Measurements from ENCODE around the gene CGNL1.

Gene CGNL1

DNA sequence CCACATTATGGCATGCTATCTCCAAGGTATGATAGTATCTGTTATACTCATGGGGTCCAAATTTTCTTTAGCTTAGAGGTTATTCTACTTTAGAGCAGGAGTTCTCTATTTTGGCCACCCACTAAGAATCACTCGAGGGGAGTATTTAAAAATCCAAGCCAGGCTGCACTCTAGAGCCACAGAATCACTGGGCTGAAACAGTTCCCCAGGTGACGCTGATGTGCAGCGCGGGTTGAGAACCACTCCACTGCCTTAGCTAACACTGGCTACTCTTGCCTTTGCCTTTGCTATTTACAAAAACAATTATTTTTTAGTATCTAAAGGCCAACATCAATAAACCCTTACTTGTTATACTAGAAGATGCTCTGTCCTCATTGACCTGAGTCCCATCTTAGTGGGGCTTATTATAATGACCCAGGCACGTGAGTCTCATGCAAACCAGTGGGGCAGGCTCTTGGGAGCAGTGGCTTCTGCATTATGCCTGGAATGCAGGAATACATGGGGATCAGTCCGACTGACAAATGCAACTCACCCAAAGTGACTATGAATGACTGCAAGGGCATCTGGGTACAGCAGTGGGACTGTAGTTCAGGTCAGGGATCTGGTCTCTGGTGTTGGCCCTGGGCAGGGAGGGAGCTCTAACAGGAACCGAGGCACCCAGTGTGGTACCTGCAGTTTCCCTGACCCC, 21.7 kb upstream of the CGNL1 start:
- no peak for DNase-seq (ENCODE audit: low spot score)

DNA sequence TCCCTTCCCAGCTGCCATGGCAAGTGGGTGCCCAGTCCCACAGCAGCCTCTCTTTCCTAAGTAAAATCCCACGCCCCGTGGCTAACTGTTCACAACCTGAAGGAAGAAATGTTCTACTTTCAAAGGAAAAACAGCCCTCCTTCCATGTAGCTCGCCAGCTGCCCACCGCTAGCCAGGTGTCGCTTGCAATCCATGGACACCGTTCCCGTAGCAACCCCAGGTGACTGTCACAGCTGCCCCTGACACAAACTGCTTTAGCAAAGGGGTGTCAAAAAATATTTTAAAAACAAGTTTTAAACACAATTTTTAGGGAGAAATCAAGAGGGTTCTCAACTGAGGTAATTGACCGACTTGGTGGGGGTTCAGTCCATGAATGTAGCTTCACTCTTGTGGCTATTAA, 21.0 kb upstream of the CGNL1 start:
- DNase-seq (ENCODE audit: low spot score): no peak

DNA sequence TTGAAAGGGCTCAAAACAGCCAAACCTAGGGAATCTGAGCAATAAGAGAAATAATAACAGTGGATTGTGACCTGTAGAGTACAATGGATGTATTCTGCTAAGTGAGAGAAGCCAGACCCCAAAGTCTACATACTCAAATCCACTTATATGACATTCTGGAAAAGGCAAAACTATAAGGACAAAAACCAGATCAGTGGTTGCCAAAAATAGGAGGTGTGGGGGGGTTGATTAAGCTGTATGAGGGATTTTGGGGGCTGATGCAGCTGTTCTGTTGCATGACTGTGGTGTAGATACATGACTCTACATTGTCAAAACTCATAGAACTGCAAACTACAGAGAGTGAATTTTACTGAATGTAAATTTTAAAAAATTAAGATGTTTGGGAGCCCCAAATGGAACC, 20.1 kb upstream of the CGNL1 start:
- no peak for DNase-seq (ENCODE audit: low spot score)

DNA sequence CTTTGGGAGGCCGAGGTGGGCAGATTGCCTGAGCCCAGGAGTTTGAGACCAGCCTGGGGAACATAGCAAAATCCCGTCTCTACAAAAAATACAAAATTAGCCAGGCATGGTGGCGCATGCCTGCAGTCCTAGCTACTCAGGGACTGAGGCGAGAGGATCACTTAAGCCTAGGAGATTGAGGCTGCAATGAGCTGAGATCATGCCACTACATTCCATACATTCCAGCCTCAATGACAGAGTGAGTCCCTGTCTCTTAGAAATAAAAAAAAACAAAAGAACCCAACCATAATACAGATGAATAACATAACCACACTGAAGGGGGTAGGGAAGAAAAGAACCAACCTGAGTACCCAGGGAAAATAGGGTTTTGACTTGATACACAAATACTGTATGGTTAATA, 19.7 kb upstream of the CGNL1 start:
- no peak for DNase-seq (ENCODE audit: low spot score)

DNA sequence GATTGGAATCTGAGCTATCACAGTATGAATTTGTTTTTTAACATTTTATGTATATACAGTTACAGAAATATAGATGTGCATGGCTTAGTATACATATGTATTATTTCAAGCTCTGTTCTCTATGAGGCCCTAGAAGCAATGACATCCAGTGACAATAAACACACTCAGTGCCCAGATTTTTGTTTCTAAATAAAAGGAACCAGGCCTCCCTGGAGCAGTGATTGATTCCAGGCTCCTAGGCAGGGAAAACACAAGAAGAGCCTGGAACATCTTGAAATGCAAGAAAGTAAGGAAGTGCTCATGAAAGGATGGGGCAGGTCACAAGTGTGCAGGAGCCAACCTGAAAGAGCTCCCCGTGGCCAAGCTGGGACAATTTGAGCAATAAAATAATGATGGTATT, 18.5 kb upstream of the CGNL1 start:
- DNase-seq (ENCODE audit: low spot score): no peak

DNA sequence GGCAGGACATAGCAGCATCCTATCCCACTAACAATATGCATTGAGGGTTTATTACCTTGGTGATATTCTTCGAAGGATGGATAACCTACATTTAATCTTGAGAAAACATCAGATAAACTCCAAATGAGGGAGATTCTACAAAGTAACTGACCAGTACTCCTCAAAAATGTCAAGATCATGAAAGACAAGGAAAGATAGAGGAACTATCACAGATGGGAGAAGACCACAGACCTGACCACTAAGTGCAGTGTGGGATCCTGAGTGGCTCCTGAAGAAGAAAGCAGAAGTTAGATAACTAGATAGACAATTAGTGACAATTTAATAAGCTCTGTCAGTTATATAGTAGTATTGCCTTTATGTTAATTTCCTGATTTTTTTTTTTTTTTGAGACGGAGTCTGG, 17.7 kb upstream of the CGNL1 start:
- DNase-seq (ENCODE audit: low spot score): no peak

DNA sequence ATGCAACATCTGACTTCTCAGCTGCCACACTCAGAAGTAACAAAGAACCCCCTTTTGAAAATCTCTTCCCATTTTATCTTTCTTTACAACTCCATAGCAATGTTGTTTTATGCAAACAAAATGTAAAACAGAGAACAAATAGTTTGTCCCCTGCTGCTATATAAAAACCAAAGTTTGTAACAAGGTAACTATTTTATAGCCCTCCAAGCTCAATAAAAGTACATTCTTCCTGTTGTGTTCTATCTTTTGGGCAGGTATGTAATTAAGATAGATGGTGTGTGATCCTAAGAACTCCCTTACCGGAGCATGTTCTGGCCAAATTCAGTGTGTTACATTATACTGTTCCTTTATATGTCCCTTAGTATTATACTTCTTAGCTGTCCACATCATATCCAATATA, 12.6 kb upstream of the CGNL1 start:
- no peak for DNase-seq (ENCODE audit: low spot score)

DNA sequence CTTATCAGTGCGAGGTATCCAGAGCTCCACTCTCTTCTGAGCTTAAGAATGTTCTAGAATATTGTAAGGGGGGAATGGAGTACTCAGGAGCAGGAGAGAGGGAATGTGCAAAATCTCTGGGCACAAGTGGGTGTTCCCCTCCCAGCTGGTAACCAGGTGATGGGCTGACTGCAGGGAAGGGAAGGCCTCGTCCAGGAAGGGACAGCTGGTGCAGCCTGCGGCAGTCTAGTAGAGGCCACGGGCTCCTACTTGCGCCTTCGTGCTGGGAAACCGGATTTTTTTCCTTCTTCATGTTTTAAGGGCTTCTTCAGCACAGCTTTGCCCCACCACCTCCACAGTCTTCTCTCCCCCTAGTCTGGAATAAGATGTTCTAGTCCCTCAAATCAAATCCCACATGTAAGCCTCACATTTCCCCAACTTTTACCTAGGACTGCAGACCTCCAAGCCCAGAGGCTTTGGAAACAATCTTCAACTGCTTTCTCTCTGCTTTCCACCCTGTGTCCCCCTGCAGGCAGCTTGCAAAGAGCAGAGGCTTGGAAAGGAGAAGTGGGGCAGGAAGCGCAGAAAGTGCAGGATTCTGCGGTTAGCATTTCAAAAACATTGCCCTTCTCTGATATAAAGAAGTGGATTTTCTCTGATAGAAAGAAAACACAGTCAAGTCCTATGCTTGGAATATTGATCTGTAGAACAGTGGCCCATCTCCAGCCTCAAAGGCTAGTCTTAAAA, 11.9 kb upstream of the CGNL1 start:
- DNase-seq (ENCODE audit: low spot score): no peak

DNA sequence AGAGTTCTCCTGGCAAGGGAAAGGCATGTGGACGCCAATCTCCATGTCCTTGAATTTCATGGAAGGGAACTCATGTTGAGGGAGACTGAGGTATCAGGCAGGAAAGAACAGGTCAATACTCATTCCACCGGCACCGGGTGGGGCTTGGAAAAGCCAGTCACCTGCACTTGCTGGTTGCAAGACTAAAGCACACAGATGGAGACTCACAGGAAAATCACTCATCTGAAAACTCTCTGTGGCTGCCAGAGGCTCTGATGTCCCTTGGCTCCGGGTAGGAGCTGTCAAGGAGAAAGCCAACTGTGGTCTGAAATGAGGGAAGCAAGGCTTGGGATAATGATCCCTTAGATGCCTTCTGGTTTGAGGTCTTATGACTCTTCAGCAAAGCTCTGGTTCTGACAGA, 8.7 kb upstream of the CGNL1 start:
- DNase-seq (ENCODE audit: low spot score): no peak

DNA sequence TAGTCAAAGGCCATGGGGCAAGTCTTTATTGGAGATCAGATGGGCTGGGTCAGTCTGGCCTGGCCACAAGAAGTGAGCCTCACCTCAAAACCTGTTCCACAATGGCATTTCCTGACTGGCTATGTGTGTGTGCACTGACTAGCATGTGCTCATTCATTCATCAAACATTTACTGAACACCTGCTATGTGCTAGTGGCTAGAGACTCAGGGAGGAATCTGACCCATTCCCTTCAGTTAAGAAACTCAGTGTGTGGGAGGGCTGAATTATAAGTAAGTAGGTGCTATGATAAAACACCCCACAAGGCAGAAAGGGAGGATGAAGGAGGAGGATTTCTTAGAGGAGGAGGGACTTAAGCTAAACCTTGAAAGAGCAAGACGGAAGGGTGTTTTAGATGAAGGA, 5.4 kb upstream of the CGNL1 start:
- no peak for DNase-seq (ENCODE audit: low spot score)

DNA sequence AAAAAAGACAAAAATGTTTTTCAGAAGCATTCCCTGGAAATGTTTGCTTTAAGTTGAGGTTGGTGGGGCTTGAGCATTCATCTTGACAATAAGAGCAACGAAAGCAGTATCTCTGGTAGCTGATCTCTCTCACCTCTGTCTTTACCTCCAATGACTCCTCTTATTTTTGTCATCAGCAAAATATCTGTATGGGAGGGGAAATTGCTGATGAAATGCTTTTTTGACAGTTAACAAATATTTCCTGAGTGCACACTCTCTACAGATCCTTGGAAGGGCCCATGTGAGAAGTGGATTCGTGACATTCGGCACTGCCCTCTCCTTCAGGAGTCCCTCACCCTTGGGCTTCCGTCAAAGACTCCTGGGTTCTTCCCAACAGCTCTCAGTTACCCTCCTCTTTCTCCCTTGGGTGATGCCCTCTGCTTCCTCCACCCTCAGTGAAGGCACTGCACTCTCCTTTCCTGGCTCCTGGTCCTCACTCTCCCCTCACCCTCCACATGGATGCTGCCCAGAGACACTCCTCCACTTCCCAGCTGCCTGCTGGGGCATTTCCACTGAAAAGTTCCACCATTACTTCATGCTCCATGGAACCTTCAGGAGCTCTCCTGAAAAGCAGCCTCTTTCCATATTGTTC, 2.9 kb upstream of the CGNL1 start:
- no peak for DNase-seq (ENCODE audit: low spot score)

DNA sequence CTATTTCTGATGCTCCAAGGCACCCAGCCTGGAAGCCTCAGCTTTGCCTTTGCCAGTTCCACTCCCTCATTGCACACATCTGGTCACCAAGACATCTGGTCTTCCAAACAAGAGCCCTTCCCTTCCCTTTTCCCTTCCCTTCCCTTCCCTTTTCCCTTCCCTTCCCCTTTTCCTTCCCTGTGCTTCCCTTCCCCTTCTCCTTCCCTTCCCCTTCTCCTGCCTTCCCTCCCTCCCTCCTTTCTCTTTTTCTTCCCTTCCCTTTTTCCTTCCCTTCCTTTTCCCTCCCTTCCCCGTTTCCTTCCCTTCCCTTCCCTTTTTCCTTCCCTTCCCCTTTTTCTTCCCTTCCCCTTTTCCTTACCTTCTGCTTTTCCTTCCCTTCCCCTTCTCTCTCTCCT, 2.4 kb upstream of the CGNL1 start:
- no peak for DNase-seq (ENCODE audit: low spot score)

DNA sequence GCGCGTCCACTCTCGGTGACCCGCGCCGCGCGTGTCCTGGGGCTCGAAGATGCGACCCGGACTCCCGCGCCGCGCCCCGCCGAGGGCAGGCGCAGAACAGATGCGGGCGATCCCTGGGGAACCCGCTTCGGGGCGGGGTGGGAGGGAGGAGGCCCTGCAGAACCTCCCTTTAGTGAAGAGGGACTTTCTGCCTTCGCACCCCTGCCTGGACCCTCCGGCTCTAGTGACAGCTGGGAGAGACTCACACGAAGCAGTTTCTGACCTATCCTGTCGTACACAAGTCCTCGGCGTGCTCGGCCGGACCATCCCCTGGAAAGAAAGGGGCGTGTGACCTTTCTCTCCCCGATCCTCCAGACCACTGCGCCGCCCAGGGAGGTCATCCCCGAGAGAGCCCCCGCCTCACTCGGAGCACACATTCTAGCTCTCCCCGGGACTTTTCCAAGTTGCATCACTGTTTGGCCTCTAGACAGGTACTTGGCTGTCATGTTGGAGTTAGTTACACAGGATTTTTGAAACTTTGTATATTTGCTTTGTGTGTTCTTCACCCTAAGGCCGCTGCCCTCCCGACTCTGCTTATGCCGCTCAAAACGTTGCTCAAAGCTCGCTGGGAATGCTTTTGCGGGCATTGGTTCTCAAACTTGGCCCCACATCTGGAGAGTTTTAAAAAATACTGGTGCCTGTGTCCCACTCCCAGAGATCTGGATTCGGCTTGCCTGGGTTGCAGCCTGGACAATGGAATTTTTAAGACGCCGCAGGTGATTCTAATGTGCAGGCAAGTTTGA, 582 bp downstream of the CGNL1 start:
- no peak for DNase-seq (ENCODE audit: low spot score)

DNA sequence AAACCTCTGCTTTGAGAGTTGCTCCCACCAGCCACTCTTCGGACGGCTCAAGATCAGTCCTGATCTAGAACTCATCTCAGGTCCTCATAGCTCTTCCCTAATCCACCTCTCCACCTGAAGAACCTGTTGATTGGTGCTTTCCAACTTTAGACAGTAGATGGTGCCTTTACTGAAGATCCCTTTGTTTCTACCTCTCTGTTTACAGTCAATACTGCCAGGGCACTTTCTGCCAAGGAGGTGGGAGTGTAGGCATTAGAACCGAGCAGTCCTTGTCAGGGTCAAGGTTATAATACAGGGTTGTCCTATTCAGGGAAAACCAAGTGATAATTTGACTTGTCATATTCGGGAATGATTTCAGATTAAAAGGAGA, 1.2 kb downstream of the CGNL1 start:
- DNase-seq (ENCODE audit: low spot score): no peak

DNA sequence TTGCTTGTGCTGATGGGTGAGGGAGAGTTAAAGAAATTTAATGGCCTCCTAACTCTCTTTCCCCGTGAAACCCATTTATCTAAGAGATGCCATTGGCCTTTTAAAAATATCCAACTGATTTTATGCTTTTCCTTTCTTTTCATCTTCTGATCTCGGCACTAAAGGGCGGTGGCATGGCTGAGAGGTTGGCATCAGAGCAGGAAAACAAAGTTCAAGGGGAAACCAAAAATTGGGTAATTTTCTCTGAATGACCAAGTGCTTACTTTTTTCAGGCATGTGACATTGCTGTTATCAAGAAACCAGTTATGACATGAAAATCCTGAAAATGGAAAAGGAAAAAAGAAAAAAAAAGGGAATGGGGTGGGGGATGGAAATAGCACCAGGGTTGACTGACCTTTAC, 3.2 kb downstream of the CGNL1 start:
- DNase-seq (ENCODE audit: low spot score): no peak

DNA sequence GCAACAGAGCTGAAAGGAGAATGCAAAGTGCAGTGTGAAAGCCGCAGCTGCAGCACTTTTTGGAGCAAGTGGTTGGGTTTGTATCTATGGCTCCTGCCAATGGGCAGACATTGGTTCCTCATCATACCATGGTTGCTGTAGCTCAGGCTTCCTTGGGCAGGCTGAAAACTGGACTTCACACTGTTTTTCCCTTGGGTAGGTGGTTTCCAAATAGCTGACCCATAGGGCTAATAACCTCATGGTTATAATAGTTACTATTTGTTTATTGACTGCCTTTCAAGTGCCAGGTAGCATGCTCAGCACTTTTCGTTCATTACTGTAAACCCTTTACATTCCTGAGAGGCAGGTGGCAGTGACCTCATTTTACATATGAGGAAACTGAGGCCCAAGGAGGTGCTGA, 4.5 kb downstream of the CGNL1 start:
- no peak for DNase-seq (ENCODE audit: low spot score)

DNA sequence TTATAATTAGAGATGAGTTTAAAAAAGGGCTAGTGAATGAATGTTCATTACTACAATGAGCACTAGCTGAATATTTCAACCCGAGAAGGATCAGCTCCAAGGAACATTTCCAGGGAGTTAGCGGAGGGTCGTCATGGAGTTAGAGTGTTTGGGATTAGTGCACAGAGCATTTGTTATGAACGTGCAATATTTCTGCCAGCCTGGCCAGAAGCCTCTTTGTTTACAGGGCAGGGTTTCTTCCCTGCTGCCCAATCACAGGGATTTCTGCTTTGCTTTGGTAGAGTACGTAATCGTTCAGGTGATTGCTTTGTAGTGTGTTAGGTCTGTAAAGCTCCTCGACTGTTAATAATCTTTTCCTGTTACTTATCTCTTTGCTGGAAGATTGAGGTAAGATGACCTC, 5.9 kb downstream of the CGNL1 start:
- DNase-seq (ENCODE audit: low spot score): no peak

DNA sequence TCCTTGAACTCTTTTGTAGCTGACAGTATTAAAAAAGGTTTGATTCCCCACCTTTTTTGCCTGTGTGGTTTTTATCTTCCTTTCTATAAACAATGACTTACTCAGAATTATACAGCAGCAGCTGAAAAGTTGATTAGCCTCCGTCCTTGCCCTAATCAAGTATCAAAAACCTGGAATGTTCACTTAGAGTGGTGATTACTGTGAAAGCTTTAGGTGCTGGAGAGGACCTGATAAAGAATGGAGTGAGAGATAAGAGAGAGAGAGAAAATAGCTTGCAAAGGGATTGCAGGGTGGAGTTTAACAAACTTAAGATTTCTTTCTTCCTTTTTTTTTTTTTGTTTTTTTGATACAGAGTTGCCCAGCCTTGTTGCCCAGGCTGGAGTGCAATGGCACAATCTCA, 6.7 kb downstream of the CGNL1 start:
- DNase-seq (ENCODE audit: low spot score): no peak

DNA sequence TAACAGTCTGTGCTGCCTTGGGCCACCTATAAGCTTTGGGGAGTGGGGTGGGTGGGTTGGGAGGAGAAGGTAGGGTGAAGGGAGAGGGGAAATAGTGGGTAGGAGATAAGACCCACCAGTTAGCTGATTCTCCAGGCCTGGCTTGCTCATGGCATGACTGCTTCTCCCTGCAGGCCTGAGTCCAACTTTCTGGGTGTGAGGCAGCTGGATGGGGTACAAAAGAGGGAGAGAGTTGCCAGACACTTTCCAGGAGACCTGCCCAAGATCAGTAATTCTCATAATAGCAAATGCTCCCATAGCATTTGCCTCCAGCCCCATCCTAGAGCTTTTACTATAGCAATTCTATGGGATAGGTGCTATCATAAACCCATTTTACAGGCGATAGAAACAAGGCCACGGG, 7.7 kb downstream of the CGNL1 start:
- DNase-seq (ENCODE audit: low spot score): no peak

DNA sequence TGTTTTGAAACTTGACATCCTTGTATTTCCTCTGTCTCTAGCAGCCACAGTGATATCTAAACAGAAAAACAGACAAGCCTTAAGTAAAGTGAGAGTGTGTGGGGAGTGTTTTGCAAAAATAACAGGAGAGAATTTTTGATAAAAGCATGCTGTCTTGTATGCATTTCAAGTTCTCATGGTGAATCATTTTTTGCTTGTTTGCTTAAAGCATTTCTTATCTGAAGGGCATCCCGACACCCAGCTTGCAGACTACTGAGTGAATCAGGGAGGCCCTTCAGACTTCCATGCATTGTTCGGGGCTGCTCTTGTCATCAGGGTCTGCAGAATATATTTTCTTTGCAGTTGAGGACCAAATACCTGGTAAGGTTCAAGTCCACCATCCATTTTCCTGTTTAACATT, 8.5 kb downstream of the CGNL1 start:
- DNase-seq (ENCODE audit: low spot score): no peak

DNA sequence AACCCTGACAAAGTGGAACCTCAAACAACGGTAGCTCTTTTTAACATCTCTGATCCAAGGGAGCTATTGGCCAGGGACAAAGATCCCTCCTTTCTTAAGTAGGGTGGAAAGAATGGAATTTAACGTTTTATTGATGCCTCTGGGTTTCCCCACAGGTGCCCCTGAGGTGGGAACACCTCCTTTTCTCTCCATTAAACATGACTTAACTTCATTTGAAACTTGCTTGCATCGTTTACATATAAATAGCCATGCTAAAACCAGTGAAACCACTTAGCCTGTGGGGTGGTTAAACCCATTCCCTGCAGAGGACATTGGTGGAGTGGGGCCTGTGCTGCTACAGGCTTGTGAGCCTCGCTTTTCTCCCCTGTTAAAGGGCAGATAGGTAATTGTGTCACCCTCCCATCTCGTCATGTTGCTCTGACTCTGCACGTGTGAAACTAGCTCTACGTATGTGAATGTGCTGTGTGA, 9.7 kb downstream of the CGNL1 start:
- DNase-seq (ENCODE audit: low spot score): no peak

DNA sequence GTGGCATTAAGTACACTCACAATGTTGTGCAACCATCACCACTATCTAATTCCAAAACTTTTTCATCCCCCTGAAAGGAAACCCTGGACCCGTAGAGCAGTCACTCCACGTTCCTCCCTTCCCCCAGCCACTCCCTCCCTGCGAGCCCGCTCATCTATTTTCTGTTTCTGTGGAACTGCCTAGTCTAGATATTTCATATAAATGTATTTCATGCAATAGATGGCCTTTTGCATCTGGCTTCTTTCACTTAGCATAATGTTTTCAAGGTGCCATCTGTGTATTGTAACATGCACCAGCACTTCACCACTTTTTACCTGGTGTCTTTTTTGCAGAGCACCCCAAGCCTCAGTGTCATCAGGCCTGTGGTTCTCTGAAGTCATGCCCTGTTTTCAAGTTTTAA, 10.7 kb downstream of the CGNL1 start:
- DNase-seq (ENCODE audit: low spot score): no peak

DNA sequence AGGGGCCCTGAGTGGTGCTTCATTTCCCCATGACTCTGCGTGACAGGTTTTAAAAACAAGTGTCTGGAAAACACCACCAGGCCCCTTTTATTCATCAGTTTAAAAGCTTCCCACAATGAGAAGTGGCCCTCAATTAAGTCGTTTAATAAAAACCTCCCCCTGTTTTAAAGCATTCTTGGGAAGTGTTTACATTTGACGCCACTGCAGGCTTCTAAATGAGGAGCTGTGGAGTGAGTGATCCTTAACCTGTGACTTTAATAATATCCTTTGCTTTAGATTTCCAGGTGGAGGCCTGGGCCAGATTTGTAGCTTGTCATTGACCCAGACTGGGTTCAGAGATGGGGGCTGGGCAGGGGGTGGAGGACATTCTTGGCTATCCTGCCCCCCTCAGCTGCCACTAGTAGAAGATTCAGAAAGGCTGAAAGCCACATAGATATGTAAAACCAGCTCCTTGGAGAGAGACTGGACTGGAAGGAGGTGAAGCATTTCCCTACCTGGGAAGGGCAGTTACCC, 11.3 kb downstream of the CGNL1 start:
- no peak for DNase-seq (ENCODE audit: low spot score)

All from activated CD4-positive, alpha-beta T cell treated with anti-CD3 and anti-CD28 coated beads, Interleukin-2, Interleukin-4, amounts not matched to agents 100 ng/mL and 50 ng/mL, durations not matched to agents 16 hours and 8 hours (primary cell).